GM12874 (cell line): Measurements from ENCODE around the gene CERS1.

Source experiments
- CTCF ChIP-seq: IDR thresholded peaks from 2 replicates; pipeline ENCODE4 v1.5.1; 2011; ENCODE audit warnings: low read depth, mild to moderate bottlenecking, control low read depth, low read length, moderate library complexity; ENCODE audit not compliant: insufficient read depth

The CERS1 gene

GRCh38 chr19:18869023-18869618 lies 26.8 kb downstream of the CERS1 start:
- no peak for TF ChIP-seq CTCF

GRCh38 chr19:18868380-18869022 lies 27.5 kb downstream of the CERS1 start:
- TF ChIP-seq CTCF = no peak

GRCh38 chr19:18867751-18868150 lies 28.2 kb downstream of the CERS1 start:
- no peak for TF ChIP-seq CTCF

GRCh38 chr19:18867199-18867598 lies 28.8 kb downstream of the CERS1 start:
- no peak for TF ChIP-seq CTCF

GRCh38 chr19:18866800-18867123 lies 29.2 kb downstream of the CERS1 start:
- TF ChIP-seq CTCF = no peak

GRCh38 chr19:18865973-18866799 lies 29.8 kb downstream of the CERS1 start:
- peak; percentile 96 for TF ChIP-seq CTCF

GRCh38 chr19:18865106-18865972 lies 30.6 kb downstream of the CERS1 start:
- TF ChIP-seq CTCF = no peak
